Measurements from ENCODE around the gene MPP2.

MPP2 gene

GRCh38 chr17:43952724-43953666 lies 45.7 kb upstream of the MPP2 start:
- Histone ChIP-seq H3K27me3 (ENCODE audit: control insufficient read depth, low read length) (no peaks in the 10 kb centered on the region), H3K4me2 (ENCODE audit: low read length) (no peak overlapping the region), H3K4me3 (ENCODE audit: low read length) (no peak overlapping the region), H3K9me2 (replicated peaks; ENCODE audit: control insufficient read depth, low read length) (no peaks in the 10 kb centered on the region), H3K4me1 (ENCODE audit: control insufficient read depth, low read length) (no peaks in the 10 kb centered on the region), H3K9me3 (ENCODE audit: control insufficient read depth, insufficient read depth, low read length) (no peaks in the 10 kb centered on the region), H3F3A (ENCODE audit: control insufficient read depth, insufficient read depth) (no peaks in the 10 kb centered on the region), H3K79me2 (ENCODE audit: control insufficient read depth, low read length) (no peaks in the 10 kb centered on the region), H3K36me3 (ENCODE audit: control insufficient read depth, low read length) (no peaks in the 10 kb centered on the region), H3K27ac (ENCODE audit: low read depth, low read length) (no peak overlapping the region), H4K20me1 (ENCODE audit: control insufficient read depth, insufficient read depth, low read depth, low read length) (no peaks in the 10 kb centered on the region)
- TF ChIP-seq CTCF (IDR thresholded peaks at IDR 0.05; ENCODE audit: low read depth, low read length, poor library complexity, severe bottlenecking) = no peak
- TF ChIP-seq EZH2phosphoT487 (IDR thresholded peaks at IDR 0.05; ENCODE audit: borderline replicate concordance, low read length) = no peak

- Histone ChIP-seq H4K20me1 (ENCODE audit: control insufficient read depth, insufficient read depth, low read depth, low read length) (no peaks in the 10 kb centered on the region), H3K4me1 (ENCODE audit: control insufficient read depth, low read length) (no peaks in the 10 kb centered on the region), H3K9me2 (replicated peaks; ENCODE audit: control insufficient read depth, low read length) (no peaks in the 10 kb centered on the region), H3K9me3 (ENCODE audit: control insufficient read depth, insufficient read depth, low read length) (no peaks in the 10 kb centered on the region), H3F3A (ENCODE audit: control insufficient read depth, insufficient read depth) (no peaks in the 10 kb centered on the region), H3K27ac (ENCODE audit: low read depth, low read length) (no peak overlapping the region), H3K4me3 (ENCODE audit: low read length) (no peak overlapping the region), H3K4me2 (ENCODE audit: low read length) (no peak overlapping the region), H3K27me3 (ENCODE audit: control insufficient read depth, low read length) (no peaks in the 10 kb centered on the region), H3K36me3 (ENCODE audit: control insufficient read depth, low read length) (no peaks in the 10 kb centered on the region), H3K79me2 (ENCODE audit: control insufficient read depth, low read length) (no peaks in the 10 kb centered on the region)
- TF ChIP-seq EZH2phosphoT487 (IDR thresholded peaks at IDR 0.05; ENCODE audit: borderline replicate concordance, low read length) = no peak
- TF ChIP-seq CTCF (IDR thresholded peaks at IDR 0.05; ENCODE audit: low read depth, low read length, poor library complexity, severe bottlenecking) = no peak
Observed at GRCh38 chr17:43952351-43952723, 45.0 kb upstream of the MPP2 start.

- Histone ChIP-seq H3K4me2 (ENCODE audit: low read length) (no peak overlapping the region), H4K20me1 (ENCODE audit: control insufficient read depth, insufficient read depth, low read depth, low read length) (no peaks in the 10 kb centered on the region), H3K4me1 (ENCODE audit: control insufficient read depth, low read length) (no peaks in the 10 kb centered on the region), H3K27me3 (ENCODE audit: control insufficient read depth, low read length) (peaks cover 4% of the 10 kb centered on the region; the same call in 1 of the 2 replicates), H3K9me2 (replicated peaks; ENCODE audit: control insufficient read depth, low read length) (no peaks in the 10 kb centered on the region), H3K27ac (ENCODE audit: low read depth, low read length) (no peak overlapping the region), H3F3A (ENCODE audit: control insufficient read depth, insufficient read depth) (no peaks in the 10 kb centered on the region), H3K79me2 (ENCODE audit: control insufficient read depth, low read length) (no peaks in the 10 kb centered on the region), H3K36me3 (ENCODE audit: control insufficient read depth, low read length) (no peaks in the 10 kb centered on the region), H3K9me3 (ENCODE audit: control insufficient read depth, insufficient read depth, low read length) (no peaks in the 10 kb centered on the region), H3K4me3 (ENCODE audit: low read length) (no peak overlapping the region)
- TF ChIP-seq EZH2phosphoT487 (IDR thresholded peaks at IDR 0.05; ENCODE audit: borderline replicate concordance, low read length) (no peak), CTCF (IDR thresholded peaks at IDR 0.05; ENCODE audit: low read depth, low read length, poor library complexity, severe bottlenecking) (no peak)
Observed at GRCh38 chr17:43951750-43952149, 44.4 kb upstream of the MPP2 start.
